ENCODE data around the gene SPATA9. TPM values are rescaled to one million over a fixed set of nuclear protein-coding genes. Genes with fewer than 3 reads are reported as not detected.

SPATA9 gene
- total and polyA plus RNA-seq, 4 donors: 0.28 to 0.49 TPM; not detected in 2

DNA sequence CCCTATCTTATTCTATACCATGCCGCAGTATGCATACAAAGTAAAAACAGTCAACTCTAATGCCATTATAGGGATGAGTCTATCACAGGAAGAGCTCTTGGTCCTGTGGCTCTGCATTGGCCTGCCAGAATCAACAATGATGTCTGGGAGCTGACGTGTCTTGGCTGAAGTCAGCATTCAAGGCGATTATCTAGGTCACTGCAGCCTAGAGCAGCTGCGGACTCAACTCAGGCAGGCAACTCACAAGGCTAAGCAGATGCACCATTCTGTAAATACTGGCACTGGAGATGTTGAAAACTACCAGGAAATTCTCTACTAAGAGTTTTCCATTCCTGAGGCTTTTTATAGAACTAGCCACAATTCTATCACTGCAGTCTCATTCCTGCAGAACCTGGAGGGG lies 13.3 kb downstream of the SPATA9 start:
- H3K4me3 ChIP-seq (ENCODE audit: low read depth in 1 of 3, low read length in 3 of 3): no peak overlapping the region
- WGBS: 40% methylated on average over 4 of the region's 4 CpGs
- no peaks in the 10 kb centered on the region for H3K9me3 ChIP-seq (ENCODE audit: control insufficient read depth in 4 of 4, low read length in 3 of 4)
- H3K27ac ChIP-seq (ENCODE audit: low read depth in 1 of 2, low read length in 2 of 2): peak overlapping the region; percentile 1 to 57
- TF ChIP-seq MAX (IDR thresholded peaks at IDR 0.05) (no peak), FOXA2 (IDR thresholded peaks at IDR 0.05) (peak; percentile 37), GABPA (IDR thresholded peaks at IDR 0.05 in 1 of 2, conservative IDR thresholded peaks at IDR 0.05 in 1 of 2) (no peak), EGR1 (IDR thresholded peaks at IDR 0.05; ENCODE audit: low read depth in 2 of 2) (no peak), CTCF (IDR thresholded peaks at IDR 0.05; ENCODE audit: low read depth, low read length, missing input control) (no peak), SP1 (IDR thresholded peaks at IDR 0.05) (peak; percentile 62), TAF1 (conservative IDR thresholded peaks at IDR 0.05) (no peak), RAD21 (IDR thresholded peaks at IDR 0.05) (peak in 1 of 2 donors; percentile 56), YY1 (IDR thresholded peaks at IDR 0.05) (no peak), NR2F2 (IDR thresholded peaks at IDR 0.05) (no peak), HNF4A (conservative IDR thresholded peaks at IDR 0.05) (peak; percentile 10 to 33), FOXA1 (IDR thresholded peaks at IDR 0.05) (no peak), JUND (IDR thresholded peaks at IDR 0.05) (peak in 1 of 2 donors; percentile 12), RXRA (IDR thresholded peaks at IDR 0.05) (peak; percentile 39 to 53), HNF4G (IDR thresholded peaks at IDR 0.05) (no peak)
- TF ChIP-seq, protein P1, sequence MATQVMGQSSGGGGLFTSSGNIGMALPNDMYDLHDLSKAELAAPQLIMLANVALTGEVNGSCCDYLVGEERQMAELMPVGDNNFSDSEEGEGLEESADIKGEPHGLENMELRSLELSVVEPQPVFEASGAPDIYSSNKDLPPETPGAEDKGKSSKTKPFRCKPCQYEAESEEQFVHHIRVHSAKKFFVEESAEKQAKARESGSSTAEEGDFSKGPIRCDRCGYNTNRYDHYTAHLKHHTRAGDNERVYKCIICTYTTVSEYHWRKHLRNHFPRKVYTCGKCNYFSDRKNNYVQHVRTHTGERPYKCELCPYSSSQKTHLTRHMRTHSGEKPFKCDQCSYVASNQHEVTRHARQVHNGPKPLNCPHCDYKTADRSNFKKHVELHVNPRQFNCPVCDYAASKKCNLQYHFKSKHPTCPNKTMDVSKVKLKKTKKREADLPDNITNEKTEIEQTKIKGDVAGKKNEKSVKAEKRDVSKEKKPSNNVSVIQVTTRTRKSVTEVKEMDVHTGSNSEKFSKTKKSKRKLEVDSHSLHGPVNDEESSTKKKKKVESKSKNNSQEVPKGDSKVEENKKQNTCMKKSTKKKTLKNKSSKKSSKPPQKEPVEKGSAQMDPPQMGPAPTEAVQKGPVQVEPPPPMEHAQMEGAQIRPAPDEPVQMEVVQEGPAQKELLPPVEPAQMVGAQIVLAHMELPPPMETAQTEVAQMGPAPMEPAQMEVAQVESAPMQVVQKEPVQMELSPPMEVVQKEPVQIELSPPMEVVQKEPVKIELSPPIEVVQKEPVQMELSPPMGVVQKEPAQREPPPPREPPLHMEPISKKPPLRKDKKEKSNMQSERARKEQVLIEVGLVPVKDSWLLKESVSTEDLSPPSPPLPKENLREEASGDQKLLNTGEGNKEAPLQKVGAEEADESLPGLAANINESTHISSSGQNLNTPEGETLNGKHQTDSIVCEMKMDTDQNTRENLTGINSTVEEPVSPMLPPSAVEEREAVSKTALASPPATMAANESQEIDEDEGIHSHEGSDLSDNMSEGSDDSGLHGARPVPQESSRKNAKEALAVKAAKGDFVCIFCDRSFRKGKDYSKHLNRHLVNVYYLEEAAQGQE (IDR thresholded peaks at IDR 0.05): no peak
- TF ChIP-seq, protein P2, sequence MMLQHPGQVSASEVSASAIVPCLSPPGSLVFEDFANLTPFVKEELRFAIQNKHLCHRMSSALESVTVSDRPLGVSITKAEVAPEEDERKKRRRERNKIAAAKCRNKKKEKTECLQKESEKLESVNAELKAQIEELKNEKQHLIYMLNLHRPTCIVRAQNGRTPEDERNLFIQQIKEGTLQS (IDR thresholded peaks at IDR 0.05): no peak
- TF ChIP-seq, protein P3, sequence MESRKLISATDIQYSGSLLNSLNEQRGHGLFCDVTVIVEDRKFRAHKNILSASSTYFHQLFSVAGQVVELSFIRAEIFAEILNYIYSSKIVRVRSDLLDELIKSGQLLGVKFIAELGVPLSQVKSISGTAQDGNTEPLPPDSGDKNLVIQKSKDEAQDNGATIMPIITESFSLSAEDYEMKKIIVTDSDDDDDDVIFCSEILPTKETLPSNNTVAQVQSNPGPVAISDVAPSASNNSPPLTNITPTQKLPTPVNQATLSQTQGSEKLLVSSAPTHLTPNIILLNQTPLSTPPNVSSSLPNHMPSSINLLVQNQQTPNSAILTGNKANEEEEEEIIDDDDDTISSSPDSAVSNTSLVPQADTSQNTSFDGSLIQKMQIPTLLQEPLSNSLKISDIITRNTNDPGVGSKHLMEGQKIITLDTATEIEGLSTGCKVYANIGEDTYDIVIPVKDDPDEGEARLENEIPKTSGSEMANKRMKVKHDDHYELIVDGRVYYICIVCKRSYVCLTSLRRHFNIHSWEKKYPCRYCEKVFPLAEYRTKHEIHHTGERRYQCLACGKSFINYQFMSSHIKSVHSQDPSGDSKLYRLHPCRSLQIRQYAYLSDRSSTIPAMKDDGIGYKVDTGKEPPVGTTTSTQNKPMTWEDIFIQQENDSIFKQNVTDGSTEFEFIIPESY (IDR thresholded peaks at IDR 0.05): peak; percentile 20
- peaks cover 3 to 28% (median 18%) of the 10 kb centered on the region in 4 donors for H3K4me1 ChIP-seq (ENCODE audit: control insufficient read depth in 4 of 4, insufficient read depth in 4 of 4, low read length in 3 of 4)
- H3K27me3 ChIP-seq (ENCODE audit: control insufficient read depth in 4 of 4, insufficient read depth in 4 of 4, low read length in 3 of 4): no peaks in the 10 kb centered on the region
- H3K9ac ChIP-seq (ENCODE audit: low read depth in 1 of 2, low read length in 2 of 2): no peak overlapping the region
- no peak for DNase-seq (ENCODE audit: low spot score)
- H3K36me3 ChIP-seq (ENCODE audit: control insufficient read depth in 4 of 4, insufficient read depth in 3 of 4, low read depth in 1 of 4, low read length in 3 of 4): no peaks in the 10 kb centered on the region

Data from liver (tissue), 9 donors.